Head of caudate nucleus (tissue), 42 donors: ENCODE measurements around the gene NDUFAF8.
"Not testable (repeated sequence)": the region's sequence is repeated elsewhere in the genome, so short reads cannot be mapped to it uniquely, and the experiment has no call there.

Experiments
- DNase-seq, 42 donors: peaks; one replicate each; pipeline versions ENCODE4 v3.0.0 to v3.0.0-alpha.2; 2020 to 2021; ENCODE audit warnings: mixed read lengths in 7 of 42
- intact Hi-C: fragments of 100-400 bp; cut with DNase I; formaldehyde crosslinking; loops from one replicate; pipeline ENCODE4 v1.15.0; 2022

The NDUFAF8 gene

GRCh38 chr17:81219476-81220180, 19.5 kb upstream of the NDUFAF8 start:
- no peak for DNase-seq
- intact Hi-C loops: loop anchor here (10.0 kb wide), 1 partner anchor 185 kb away; the partner anchor contains the start of gene BAIAP2

DNA sequence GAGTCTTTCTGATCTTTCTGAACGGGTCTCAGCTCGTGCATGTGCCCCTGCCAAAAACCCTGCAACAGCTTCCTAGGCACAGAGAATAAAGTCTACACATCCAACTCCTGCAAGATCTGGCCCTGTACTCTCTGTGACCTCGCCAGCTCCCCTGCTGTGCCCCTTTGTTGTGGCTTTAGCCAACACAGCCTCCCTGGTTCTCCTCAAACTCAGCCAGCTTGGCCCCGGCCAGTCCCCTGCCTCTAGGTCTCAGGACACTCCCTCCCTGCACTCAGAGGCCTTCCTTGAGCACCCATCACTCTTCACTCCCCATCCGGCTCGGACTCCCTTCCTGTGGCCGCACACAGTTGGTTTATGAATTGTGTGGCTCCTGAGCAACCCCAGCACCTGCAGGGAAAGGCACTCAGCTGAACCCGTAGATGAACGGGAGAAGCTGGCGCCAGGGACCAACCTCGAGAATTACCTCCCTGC, 17.7 kb upstream of the NDUFAF8 start:
- intact Hi-C loops: loop anchor here (10.0 kb wide), 1 partner anchor 187 kb away; the partner anchor contains the start of gene BAIAP2

DNA sequence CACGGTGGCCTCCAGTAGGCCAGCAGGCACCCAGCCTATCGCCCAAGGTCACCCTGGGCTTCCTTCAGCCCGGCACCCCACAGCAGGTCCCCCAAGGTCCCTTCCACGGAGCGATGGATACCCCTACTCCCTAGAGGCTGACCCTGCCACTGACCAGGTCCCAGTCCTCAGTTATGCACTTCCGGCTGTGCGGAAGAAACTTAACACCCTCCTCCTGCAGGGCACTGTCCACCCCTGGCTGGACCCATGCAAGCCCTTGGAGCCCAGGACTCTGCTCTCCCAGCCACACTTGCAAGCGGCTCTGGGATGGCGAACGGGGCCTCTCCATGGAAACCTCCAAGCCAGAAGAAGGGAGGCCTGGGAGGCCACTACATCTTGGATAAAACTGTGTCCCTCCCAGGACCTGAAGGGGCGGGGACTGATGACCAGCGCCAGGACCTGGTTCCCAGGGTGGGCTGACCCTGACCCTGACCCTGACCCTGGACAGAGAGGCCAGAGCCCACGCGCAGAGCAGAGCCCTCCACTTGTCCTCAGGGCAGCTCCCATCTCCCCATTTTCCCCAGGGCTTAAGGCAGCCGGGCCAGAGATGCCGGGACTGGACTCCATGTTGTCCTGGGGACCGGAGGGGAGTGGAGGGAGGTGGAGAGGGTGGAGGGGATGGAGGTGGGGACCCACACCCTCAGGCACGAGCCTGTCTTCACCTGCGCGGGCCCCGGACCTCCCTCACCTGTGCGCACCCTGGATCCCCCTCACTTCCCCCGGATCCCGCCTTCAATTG, 17.1 kb upstream of the NDUFAF8 start:
- DNase-seq: no peak
- intact Hi-C loops: loop anchor here (10.0 kb wide), 1 partner anchor 187 kb away; the partner anchor contains the start of gene BAIAP2

More for the DNA sequence above, 17.7 kb upstream of the NDUFAF8 start:
- DNase-seq: no peak

DNA sequence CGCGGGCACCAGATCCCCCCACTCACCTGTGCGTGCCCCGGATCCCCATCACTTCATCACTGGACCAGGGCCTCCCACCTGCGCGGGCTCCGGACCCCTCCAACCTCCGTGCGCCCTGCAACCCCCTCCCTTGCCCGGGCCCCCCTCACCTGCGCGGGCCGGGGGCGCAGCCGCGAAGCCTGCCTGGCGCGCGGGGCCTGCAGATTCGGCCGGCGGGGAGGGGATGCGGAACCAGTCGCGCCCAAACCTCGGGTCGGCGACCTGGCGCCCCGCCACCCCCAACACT, 16.6 kb upstream of the NDUFAF8 start:
- no peak for DNase-seq
- intact Hi-C loops: loop anchor here (10.0 kb wide), 1 partner anchor 188 kb away; the partner anchor contains the start of gene BAIAP2

DNA sequence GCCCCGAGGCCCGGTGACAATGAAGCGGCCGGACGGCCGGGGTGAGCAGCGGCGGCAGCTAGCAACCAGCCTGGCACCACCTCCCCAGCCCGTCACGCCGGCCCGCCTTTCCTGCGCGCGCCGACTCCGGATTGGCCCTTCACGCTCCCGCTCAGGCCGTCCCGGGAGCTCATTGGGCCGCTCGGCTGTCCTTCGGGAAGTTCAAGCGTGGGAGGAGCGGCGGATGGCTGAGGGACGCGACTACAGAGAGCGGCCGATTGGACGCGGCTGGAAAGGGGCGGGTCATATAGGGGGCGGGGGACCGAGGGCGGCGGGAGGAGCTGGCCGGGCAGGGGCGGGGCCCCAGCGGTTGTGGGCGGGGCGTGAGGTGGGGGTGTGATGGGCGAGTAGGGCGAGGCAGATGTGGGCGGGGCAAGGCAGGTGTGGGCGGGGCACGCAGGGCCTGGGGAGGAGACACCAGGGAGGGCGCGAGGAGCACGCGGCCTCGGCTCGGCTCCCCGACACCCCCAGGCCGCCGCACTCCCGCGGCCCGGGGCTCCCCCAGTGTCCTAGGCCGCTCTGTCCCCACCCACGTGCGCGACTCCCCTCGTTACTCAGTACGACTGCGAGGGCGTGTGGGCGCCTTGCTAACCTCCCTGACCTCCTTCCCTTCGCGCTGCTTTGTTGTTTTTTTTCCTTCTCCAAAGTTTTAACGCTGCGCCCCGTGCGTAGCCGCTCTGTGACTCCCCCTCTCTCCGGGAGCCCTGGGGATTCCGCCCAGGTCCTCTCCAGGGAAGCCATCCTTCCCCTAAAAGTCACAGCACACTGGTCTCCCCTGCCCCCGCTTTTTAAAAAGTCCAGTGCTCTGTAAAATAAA, 16.0 kb upstream of the NDUFAF8 start, which contains the start of gene CEP131:
Gene CEP131, minus strand, starts transcription at position 60 of the 856 bp plus-strand sequence. CDS start 2,909 bp downstream, outside the sequence.
- DNase-seq: peak; percentile 95 to 100 (median 99)
- intact Hi-C loops: loop anchor here (10.0 kb wide), 1 partner anchor 188 kb away; the partner anchor contains the start of gene BAIAP2

DNA sequence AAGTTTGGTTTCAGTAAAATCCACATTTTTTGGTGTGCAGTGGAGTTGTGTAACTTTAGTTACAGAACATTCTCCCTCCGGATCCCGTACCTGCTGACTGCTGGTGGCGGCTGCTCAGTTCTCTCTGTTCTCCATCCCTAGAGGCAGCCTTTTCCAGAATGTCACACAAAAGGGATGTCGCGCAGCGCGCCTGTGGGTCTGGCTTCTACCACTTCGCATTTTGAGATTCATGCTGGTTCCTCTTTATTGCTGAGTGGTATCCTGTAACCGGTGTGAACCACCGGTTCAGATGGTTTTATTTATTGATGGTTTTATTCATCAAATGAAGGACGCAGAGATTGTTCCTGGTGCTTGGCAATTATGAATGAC, 15.4 kb upstream of the NDUFAF8 start:
- intact Hi-C loops: loop anchor here (10.0 kb wide), 1 partner anchor 189 kb away; the partner anchor contains the start of gene BAIAP2
- peak in 38 of 42 donors; percentile 20 to 79 (median 49) for DNase-seq

GRCh38 chr17:81227630-81228029, 11.5 kb upstream of the NDUFAF8 start:
- not testable (repeated sequence) for DNase-seq
- intact Hi-C loops: loop anchor here (10.0 kb wide), 1 partner anchor 193 kb away; the partner anchor contains the start of gene BAIAP2

DNA sequence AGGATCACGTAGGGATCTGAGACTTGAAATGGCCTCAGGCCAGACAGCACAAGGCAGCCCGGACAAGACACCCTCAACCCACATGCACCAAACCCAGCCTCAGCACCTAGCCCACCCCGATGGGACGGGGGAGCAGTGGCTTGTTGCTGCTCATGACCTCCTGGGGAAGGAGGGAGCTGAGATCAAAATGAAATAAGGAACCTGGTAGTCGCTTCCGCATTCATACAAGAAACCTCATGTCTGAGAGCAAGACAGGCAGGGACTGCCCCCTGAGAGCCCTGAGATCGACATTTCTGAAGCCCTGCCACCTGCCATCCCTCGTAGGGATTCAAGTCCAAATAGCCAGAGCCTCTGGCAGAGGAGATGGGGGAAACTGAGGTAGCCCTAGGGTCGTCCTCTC, 10.7 kb upstream of the NDUFAF8 start:
- intact Hi-C loops: loop anchor here (10.0 kb wide), 1 partner anchor 194 kb away; the partner anchor contains the start of gene BAIAP2

GRCh38 chr17:81228834-81229665, 10.1 kb upstream of the NDUFAF8 start:
- no peak for DNase-seq
- intact Hi-C loops: loop anchor here (10.0 kb wide), 1 partner anchor 194 kb away; the partner anchor contains the start of gene BAIAP2

More for the DNA sequence above, 10.7 kb upstream of the NDUFAF8 start:
- DNase-seq: peak in 4 of 42 donors; percentile 15 to 35 (median 24)

DNA sequence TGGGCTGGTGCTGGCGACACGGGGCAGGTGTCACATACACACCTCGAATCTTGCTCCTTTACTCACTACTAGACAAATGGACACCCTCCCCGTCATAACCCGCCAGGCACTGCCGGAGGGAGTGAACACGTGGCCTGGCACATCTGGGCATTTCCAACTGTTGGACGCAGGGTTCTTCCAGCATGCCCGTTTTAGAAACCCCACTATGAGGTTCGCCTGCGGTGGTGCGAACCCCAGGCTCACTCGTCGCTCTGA, 9.5 kb upstream of the NDUFAF8 start:
- no peak for DNase-seq

GRCh38 chr17:81230043-81230820, 8.9 kb upstream of the NDUFAF8 start:
- intact Hi-C loops: no loop called here
- no peak for DNase-seq

More for the DNA sequence above, 9.5 kb upstream of the NDUFAF8 start:
- intact Hi-C loops: loop anchor here (10.0 kb wide), 1 partner anchor 195 kb away; the partner anchor contains the start of gene BAIAP2

DNA sequence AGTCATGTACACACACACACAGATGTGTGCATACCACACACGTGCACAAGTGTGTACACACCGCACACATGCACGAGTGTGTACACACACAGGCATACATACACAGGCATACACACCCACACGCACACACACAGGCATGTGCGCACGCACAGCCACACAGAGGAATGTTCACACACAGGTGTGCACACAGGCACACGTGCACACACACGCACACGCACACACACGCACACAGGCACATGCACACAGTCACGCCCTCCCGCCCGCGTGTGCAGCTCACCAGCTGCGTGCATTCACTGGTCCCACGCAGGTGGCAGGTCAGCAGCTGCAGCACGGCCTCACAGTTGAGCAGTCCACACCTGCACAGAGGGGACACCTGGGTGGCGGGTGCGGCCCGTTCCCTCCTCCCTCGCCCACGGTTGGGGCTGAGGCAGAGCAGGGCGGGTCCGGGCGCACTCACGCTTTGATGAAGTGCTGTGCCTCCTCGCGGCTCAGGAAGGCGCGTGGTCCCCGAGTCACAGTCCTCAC, 7.9 kb upstream of the NDUFAF8 start:
- intact Hi-C loops: no loop called here
- no peak for DNase-seq

DNA sequence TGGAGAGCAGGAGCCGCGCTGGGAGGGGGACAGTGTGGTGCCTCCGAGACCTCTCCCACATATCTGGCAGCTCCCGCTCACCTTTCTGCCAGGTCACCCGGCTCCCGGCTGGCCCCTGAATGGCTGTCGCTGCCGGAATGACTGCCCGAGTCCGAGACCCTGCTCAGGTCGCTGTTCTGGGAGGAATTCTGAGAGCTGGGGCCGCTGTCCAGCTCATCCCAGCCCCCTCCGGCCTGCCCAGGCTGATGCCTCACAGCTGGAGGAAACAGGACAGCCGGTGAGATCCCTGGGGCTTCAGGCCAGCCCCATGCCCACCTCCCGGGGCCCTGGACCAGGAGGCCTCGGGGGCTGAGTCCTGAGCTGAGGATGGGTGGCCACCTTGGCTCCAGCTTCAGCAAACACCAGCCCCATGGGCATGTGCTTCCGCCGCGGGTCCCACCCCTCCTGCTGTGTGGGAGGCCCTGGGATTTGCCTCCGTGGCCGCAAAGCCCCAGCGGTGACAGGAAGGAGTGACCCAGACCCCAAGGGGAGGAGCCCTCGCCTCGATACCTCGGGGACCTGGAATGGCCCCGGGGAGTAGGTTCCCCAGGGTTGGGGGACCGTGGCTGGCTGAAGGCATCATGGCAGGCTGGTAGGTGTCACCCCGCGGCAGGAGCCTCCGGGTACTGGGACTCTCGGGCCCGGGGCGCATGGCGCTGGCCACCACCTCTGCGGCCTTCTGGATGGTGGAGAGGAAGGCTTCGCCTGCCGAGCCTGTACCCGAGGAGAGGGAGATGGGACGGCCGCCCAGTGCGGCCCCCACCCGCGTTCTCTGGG, 7.1 kb upstream of the NDUFAF8 start:
- intact Hi-C loops: no loop called here

GRCh38 chr17:81232616-81233241, 6.4 kb upstream of the NDUFAF8 start:
- intact Hi-C loops: no loop called here
- no peak for DNase-seq

More for the DNA sequence above, 7.1 kb upstream of the NDUFAF8 start:
- no peak for DNase-seq

- no peak for DNase-seq
- intact Hi-C loops: no loop called here
Observed at GRCh38 chr17:81233316-81233715, 5.8 kb upstream of the NDUFAF8 start.
